ENCODE measurements around the gene TNP1.

The TNP1 gene

DNA sequence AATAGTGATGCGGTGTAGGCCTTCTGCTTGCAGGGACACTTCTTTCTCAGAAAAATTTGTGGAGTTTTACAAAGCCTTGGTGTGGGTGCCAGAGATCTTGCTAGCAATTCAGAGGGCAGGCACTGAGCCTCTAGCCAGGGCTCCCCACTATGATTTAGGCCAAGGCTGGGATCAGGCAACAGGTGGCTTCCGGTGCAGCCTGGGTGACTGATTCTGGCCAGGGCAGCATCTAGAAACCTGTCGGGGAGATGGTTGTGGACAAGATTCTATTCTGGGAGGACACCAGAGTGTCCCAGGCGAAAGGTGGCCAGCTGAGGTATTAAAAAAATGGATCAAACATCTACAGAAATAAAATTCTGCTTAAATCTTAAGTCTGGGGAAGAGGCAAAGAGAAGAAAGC is 21.5 kb upstream of the TNP1 start:
- Histone ChIP-seq H2AK5ac (ENCODE audit: low read depth, low read length) (no peak overlapping the region), H3K9me3 (replicated peaks in 1 of 2; ENCODE audit: control insufficient read depth in 2 of 2, insufficient read depth in 1 of 2, low read depth in 1 of 2, low read length in 2 of 2) (no peaks in the 10 kb centered on the region), H3K27me3 (ENCODE audit: control insufficient read depth in 3 of 3, insufficient read depth in 3 of 3, low read depth in 1 of 3, low read length in 3 of 3) (no peaks in the 10 kb centered on the region), H4K8ac (ENCODE audit: low read depth, low read length) (no peak overlapping the region), H2AFZ (ENCODE audit: low read length) (no peak overlapping the region), H4K91ac (ENCODE audit: low read depth, low read length, poor library complexity) (no peak overlapping the region), H2BK15ac (ENCODE audit: low read length) (peak overlapping the region; percentile 55), H3K9ac (ENCODE audit: low read depth, low read length, poor library complexity) (no peak overlapping the region), H3K4ac (ENCODE audit: low read length) (no peak overlapping the region), H3K36me3 (replicated peaks in 1 of 2; ENCODE audit: control insufficient read depth in 2 of 2, insufficient read depth in 2 of 2, low read length in 2 of 2) (no peaks in the 10 kb centered on the region), H2BK120ac (ENCODE audit: low read depth, low read length) (peak overlapping the region; percentile 11), H3K4me2 (ENCODE audit: insufficient read depth, low read length, poor library complexity, severe bottlenecking) (no peak overlapping the region), H2BK5ac (ENCODE audit: low read length) (no peak overlapping the region), H3K79me1 (ENCODE audit: low read depth, low read length) (no peaks in the 10 kb centered on the region), H3K4me1 (ENCODE audit: control insufficient read depth in 2 of 2, insufficient read depth in 1 of 2, low read depth in 1 of 2, low read length in 2 of 2) (no peaks in the 10 kb centered on the region), H3K23ac (ENCODE audit: low read depth, low read length, poor library complexity) (no peak overlapping the region), H2BK12ac (ENCODE audit: low read length) (no peak overlapping the region), H3K4me3 (ENCODE audit: low read length in 2 of 2) (no peak overlapping the region), H3K14ac (ENCODE audit: low read length) (no peak overlapping the region), H3K18ac (ENCODE audit: low read length) (no peak overlapping the region), H3K27ac (replicated peaks; ENCODE audit: low read length) (no peak overlapping the region)
- WGBS, 2 donors (ENCODE audit: extremely low coverage in 2 of 2, insufficient read length in 2 of 2, insufficient replicate concordance in 1 of 2), result no CpG with 5 or more reads among the region's 4 CpGs
- DNase-seq (ENCODE audit: low spot score), result no peak

- Histone ChIP-seq H2BK15ac (ENCODE audit: low read length) (peak overlapping the region; percentile 55), H3K4me3 (ENCODE audit: low read length in 2 of 2) (no peak overlapping the region), H2BK12ac (ENCODE audit: low read length) (no peak overlapping the region), H3K18ac (ENCODE audit: low read length) (peak overlapping the region; percentile 16), H3K4ac (ENCODE audit: low read length) (no peak overlapping the region), H3K36me3 (replicated peaks in 1 of 2; ENCODE audit: control insufficient read depth in 2 of 2, insufficient read depth in 2 of 2, low read length in 2 of 2) (no peaks in the 10 kb centered on the region), H2AK5ac (ENCODE audit: low read depth, low read length) (peak overlapping the region; percentile 62), H3K79me1 (ENCODE audit: low read depth, low read length) (no peaks in the 10 kb centered on the region), H2BK5ac (ENCODE audit: low read length) (no peak overlapping the region), H2BK120ac (ENCODE audit: low read depth, low read length) (peak overlapping the region; percentile 11), H3K27me3 (ENCODE audit: control insufficient read depth in 3 of 3, insufficient read depth in 3 of 3, low read depth in 1 of 3, low read length in 3 of 3) (no peaks in the 10 kb centered on the region), H4K91ac (ENCODE audit: low read depth, low read length, poor library complexity) (no peak overlapping the region), H3K9me3 (replicated peaks in 1 of 2; ENCODE audit: control insufficient read depth in 2 of 2, insufficient read depth in 1 of 2, low read depth in 1 of 2, low read length in 2 of 2) (no peaks in the 10 kb centered on the region), H3K23ac (ENCODE audit: low read depth, low read length, poor library complexity) (no peak overlapping the region), H3K27ac (replicated peaks; ENCODE audit: low read length) (no peak overlapping the region), H3K9ac (ENCODE audit: low read depth, low read length, poor library complexity) (no peak overlapping the region), H3K4me2 (ENCODE audit: insufficient read depth, low read length, poor library complexity, severe bottlenecking) (no peak overlapping the region), H2AFZ (ENCODE audit: low read length) (peak overlapping the region; percentile 59), H3K4me1 (ENCODE audit: control insufficient read depth in 2 of 2, insufficient read depth in 1 of 2, low read depth in 1 of 2, low read length in 2 of 2) (no peaks in the 10 kb centered on the region), H3K14ac (ENCODE audit: low read length) (no peak overlapping the region), H4K8ac (ENCODE audit: low read depth, low read length) (no peak overlapping the region)
- no peak for DNase-seq (ENCODE audit: low spot score)
- no CpG with 5 or more reads among the region's 7 CpGs for WGBS, 2 donors (ENCODE audit: extremely low coverage in 2 of 2, insufficient read length in 2 of 2, insufficient replicate concordance in 1 of 2)
These were observed 20.8 kb upstream of the TNP1 start for GRCh38 chr2:216880509-216881184.

- no peaks in the 10 kb centered on the region for H3K27me3 ChIP-seq (ENCODE audit: control insufficient read depth in 3 of 3, insufficient read depth in 3 of 3, low read depth in 1 of 3, low read length in 3 of 3)
- no peak overlapping the region for H3K9ac ChIP-seq (ENCODE audit: low read depth, low read length, poor library complexity)
- H3K27ac ChIP-seq (replicated peaks; ENCODE audit: low read length), result no peak overlapping the region
- WGBS, 2 donors (ENCODE audit: extremely low coverage in 2 of 2, insufficient read length in 2 of 2, insufficient replicate concordance in 1 of 2), result no CpG with 5 or more reads among the region's 6 CpGs
- no peak overlapping the region for H4K8ac ChIP-seq (ENCODE audit: low read depth, low read length)
- H3K23ac ChIP-seq (ENCODE audit: low read depth, low read length, poor library complexity), result no peak overlapping the region
- H2BK5ac ChIP-seq (ENCODE audit: low read length), result no peak overlapping the region
- no peak overlapping the region for H3K4me2 ChIP-seq (ENCODE audit: insufficient read depth, low read length, poor library complexity, severe bottlenecking)
- DNase-seq (ENCODE audit: low spot score), result no peak
- H3K79me1 ChIP-seq (ENCODE audit: low read depth, low read length), result no peaks in the 10 kb centered on the region
- no peak overlapping the region for H2BK12ac ChIP-seq (ENCODE audit: low read length)
- no peak overlapping the region for H2AK5ac ChIP-seq (ENCODE audit: low read depth, low read length)
- H3K18ac ChIP-seq (ENCODE audit: low read length), result peak overlapping the region; percentile 15
- H3K4ac ChIP-seq (ENCODE audit: low read length), result no peak overlapping the region
- H3K4me3 ChIP-seq (ENCODE audit: low read length in 2 of 2), result no peak overlapping the region
- no peak overlapping the region for H4K91ac ChIP-seq (ENCODE audit: low read depth, low read length, poor library complexity)
- no peak overlapping the region for H3K14ac ChIP-seq (ENCODE audit: low read length)
- peak overlapping the region; percentile 59 for H2AFZ ChIP-seq (ENCODE audit: low read length)
- H3K36me3 ChIP-seq (replicated peaks in 1 of 2; ENCODE audit: control insufficient read depth in 2 of 2, insufficient read depth in 2 of 2, low read length in 2 of 2), result no peaks in the 10 kb centered on the region
- no peak overlapping the region for H2BK15ac ChIP-seq (ENCODE audit: low read length)
- no peak overlapping the region for H2BK120ac ChIP-seq (ENCODE audit: low read depth, low read length)
- H3K9me3 ChIP-seq (replicated peaks in 1 of 2; ENCODE audit: control insufficient read depth in 2 of 2, insufficient read depth in 1 of 2, low read depth in 1 of 2, low read length in 2 of 2), result no peaks in the 10 kb centered on the region
- no peaks in the 10 kb centered on the region for H3K4me1 ChIP-seq (ENCODE audit: control insufficient read depth in 2 of 2, insufficient read depth in 1 of 2, low read depth in 1 of 2, low read length in 2 of 2)
These were observed 20.1 kb upstream of the TNP1 start for GRCh38 chr2:216879727-216880508.

DNA sequence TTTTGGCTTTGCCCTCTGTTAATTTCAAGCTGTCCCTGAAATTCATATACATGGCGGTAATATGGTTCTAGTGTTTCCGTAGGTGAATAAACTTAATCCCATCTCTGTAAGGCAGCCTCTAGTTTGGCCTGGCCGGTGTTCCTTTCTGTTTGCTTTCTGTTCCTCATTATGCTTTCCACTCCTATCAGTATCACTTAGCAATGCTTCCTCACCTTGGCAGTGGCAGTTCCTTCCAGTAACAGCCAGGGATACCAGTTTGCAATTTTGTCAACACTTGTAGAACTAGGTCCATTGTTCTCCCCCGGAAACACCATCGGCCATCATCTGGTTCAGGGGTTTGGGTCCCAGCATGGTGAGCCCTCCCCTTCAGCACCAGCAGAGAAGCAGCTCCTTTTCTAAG is 18.2 kb upstream of the TNP1 start:
- no peak overlapping the region for H4K8ac ChIP-seq (ENCODE audit: low read depth, low read length)
- no peak overlapping the region for H2BK5ac ChIP-seq (ENCODE audit: low read length)
- H3K14ac ChIP-seq (ENCODE audit: low read length), result no peak overlapping the region
- no peaks in the 10 kb centered on the region for H3K4me1 ChIP-seq (ENCODE audit: control insufficient read depth in 2 of 2, insufficient read depth in 1 of 2, low read depth in 1 of 2, low read length in 2 of 2)
- H3K9ac ChIP-seq (ENCODE audit: low read depth, low read length, poor library complexity), result no peak overlapping the region
- no peak overlapping the region for H2BK12ac ChIP-seq (ENCODE audit: low read length)
- H3K4ac ChIP-seq (ENCODE audit: low read length), result no peak overlapping the region
- H3K23ac ChIP-seq (ENCODE audit: low read depth, low read length, poor library complexity), result no peak overlapping the region
- H3K9me3 ChIP-seq (replicated peaks in 1 of 2; ENCODE audit: control insufficient read depth in 2 of 2, insufficient read depth in 1 of 2, low read depth in 1 of 2, low read length in 2 of 2), result no peaks in the 10 kb centered on the region
- no peaks in the 10 kb centered on the region for H3K79me1 ChIP-seq (ENCODE audit: low read depth, low read length)
- no peak for DNase-seq (ENCODE audit: low spot score)
- H3K27ac ChIP-seq (replicated peaks; ENCODE audit: low read length), result no peak overlapping the region
- no peak overlapping the region for H2AFZ ChIP-seq (ENCODE audit: low read length)
- no peaks in the 10 kb centered on the region for H3K27me3 ChIP-seq (ENCODE audit: control insufficient read depth in 3 of 3, insufficient read depth in 3 of 3, low read depth in 1 of 3, low read length in 3 of 3)
- no peak overlapping the region for H2BK120ac ChIP-seq (ENCODE audit: low read depth, low read length)
- WGBS, 2 donors (ENCODE audit: extremely low coverage in 2 of 2, insufficient read length in 2 of 2, insufficient replicate concordance in 1 of 2), result no CpG with 5 or more reads among the region's 5 CpGs
- H2AK5ac ChIP-seq (ENCODE audit: low read depth, low read length), result no peak overlapping the region
- no peak overlapping the region for H4K91ac ChIP-seq (ENCODE audit: low read depth, low read length, poor library complexity)
- H3K4me3 ChIP-seq (ENCODE audit: low read length in 2 of 2), result peak overlapping the region in 1 of 2 donors; percentile 19
- H3K4me2 ChIP-seq (ENCODE audit: insufficient read depth, low read length, poor library complexity, severe bottlenecking), result no peak overlapping the region
- H2BK15ac ChIP-seq (ENCODE audit: low read length), result no peak overlapping the region
- H3K36me3 ChIP-seq (replicated peaks in 1 of 2; ENCODE audit: control insufficient read depth in 2 of 2, insufficient read depth in 2 of 2, low read length in 2 of 2), result no peaks in the 10 kb centered on the region
- no peak overlapping the region for H3K18ac ChIP-seq (ENCODE audit: low read length)

All from neuronal stem cell (in vitro differentiated cells).